Measurements from ENCODE around the gene FBXO3.

GRCh38 chr11:33775467-33775807, 1.1 kb upstream of the FBXO3 start:
- TF ChIP-seq CTCF (IDR thresholded peaks at IDR 0.05) (no peak), EZH2phosphoT487 (IDR thresholded peaks at IDR 0.05) (no peak)
